NCI-H510A (cell line): Measurements from ENCODE around the gene NUP188.

ENCODE experiments used
- DNase-seq: peaks from one replicate; lab custom pipeline; 2025; lab: John Stamatoyannopoulos, UW

NUP188 gene

GRCh38 chr9:129006328-129007034 is 59.0 kb downstream of the NUP188 start:
- DNase-seq, result peak; percentile 47

GRCh38 chr9:129007035-129007765 is 59.7 kb downstream of the NUP188 start:
- no peak for DNase-seq

- DNase-seq, result no peak
These were observed 60.4 kb downstream of the NUP188 start for GRCh38 chr9:129007766-129008468.

GRCh38 chr9:129008469-129008965 is 61.0 kb downstream of the NUP188 start:
- DNase-seq, result no peak

- DNase-seq, result no peak
These were observed 61.6 kb downstream of the NUP188 start for GRCh38 chr9:129008986-129009583.

- DNase-seq, result no peak
These were observed 62.2 kb downstream of the NUP188 start for GRCh38 chr9:129009584-129010141.

- no peak for DNase-seq
These were observed 62.9 kb downstream of the NUP188 start for GRCh38 chr9:129010267-129010975.

GRCh38 chr9:129011170-129011569 is 63.7 kb downstream of the NUP188 start:
- no peak for DNase-seq

- no peak for DNase-seq
These were observed 64.3 kb downstream of the NUP188 start for GRCh38 chr9:129011761-129012181.

GRCh38 chr9:129012343-129012742 is 64.8 kb downstream of the NUP188 start:
- DNase-seq, result no peak

GRCh38 chr9:129012893-129013448 is 65.5 kb downstream of the NUP188 start:
- no peak for DNase-seq

- no peak for DNase-seq
These were observed 66.2 kb downstream of the NUP188 start for GRCh38 chr9:129013674-129014073.

- DNase-seq, result no peak
These were observed 66.6 kb downstream of the NUP188 start for GRCh38 chr9:129014124-129014523.

GRCh38 chr9:129014608-129015007 is 67.1 kb downstream of the NUP188 start:
- DNase-seq, result no peak

- DNase-seq, result no peak
These were observed 73.6 kb downstream of the NUP188 start for GRCh38 chr9:129021091-129021490.

- DNase-seq, result no peak
These were observed 74.5 kb downstream of the NUP188 start for GRCh38 chr9:129022037-129022436.

- DNase-seq, result no peak
These were observed 75.8 kb downstream of the NUP188 start for GRCh38 chr9:129023036-129023907.

GRCh38 chr9:129023908-129024233 is 76.4 kb downstream of the NUP188 start:
- no peak for DNase-seq

GRCh38 chr9:129026442-129027223 is 79.1 kb downstream of the NUP188 start:
- DNase-seq, result peak; percentile 57
